Measurements from ENCODE around the gene DEPDC5. TPM values are rescaled to one million over a fixed set of nuclear protein-coding genes. Genes with fewer than 3 reads are reported as not detected.

Gene DEPDC5
- total RNA-seq, 4 donors from 2014 or later, result 11.7 to 15.4 (median 13.3) TPM

DNA sequence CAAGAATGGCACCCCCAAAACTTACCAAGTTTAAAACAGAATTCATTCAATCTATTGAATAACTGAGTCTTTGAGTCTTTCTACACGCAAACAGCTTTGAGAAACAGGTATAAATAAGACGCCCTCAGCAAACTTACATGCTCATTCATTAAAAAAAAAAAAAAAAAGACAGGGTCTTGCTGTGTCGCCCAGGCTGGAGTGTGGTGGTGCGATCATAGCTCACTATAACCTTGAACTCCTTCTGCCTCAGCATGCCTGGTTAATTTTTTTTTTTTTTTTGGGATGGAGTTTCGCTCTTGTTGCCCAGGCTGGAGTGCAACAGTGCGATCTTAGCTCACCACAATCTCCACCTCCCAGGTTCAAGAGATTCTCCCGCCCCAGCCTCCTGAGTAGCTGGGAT lies 9.9 kb upstream of the DEPDC5 start:
- H3K4me3 ChIP-seq (ENCODE audit: low read depth, poor library complexity, severe bottlenecking), result no peak overlapping the region
- intact Hi-C loops (cut with DNase I; ENCODE audit: low total_unique reads), result no loop called here
- no peak for DNase-seq (ENCODE audit: low spot score in 2 of 2)
- TF ChIP-seq, protein P1, sequence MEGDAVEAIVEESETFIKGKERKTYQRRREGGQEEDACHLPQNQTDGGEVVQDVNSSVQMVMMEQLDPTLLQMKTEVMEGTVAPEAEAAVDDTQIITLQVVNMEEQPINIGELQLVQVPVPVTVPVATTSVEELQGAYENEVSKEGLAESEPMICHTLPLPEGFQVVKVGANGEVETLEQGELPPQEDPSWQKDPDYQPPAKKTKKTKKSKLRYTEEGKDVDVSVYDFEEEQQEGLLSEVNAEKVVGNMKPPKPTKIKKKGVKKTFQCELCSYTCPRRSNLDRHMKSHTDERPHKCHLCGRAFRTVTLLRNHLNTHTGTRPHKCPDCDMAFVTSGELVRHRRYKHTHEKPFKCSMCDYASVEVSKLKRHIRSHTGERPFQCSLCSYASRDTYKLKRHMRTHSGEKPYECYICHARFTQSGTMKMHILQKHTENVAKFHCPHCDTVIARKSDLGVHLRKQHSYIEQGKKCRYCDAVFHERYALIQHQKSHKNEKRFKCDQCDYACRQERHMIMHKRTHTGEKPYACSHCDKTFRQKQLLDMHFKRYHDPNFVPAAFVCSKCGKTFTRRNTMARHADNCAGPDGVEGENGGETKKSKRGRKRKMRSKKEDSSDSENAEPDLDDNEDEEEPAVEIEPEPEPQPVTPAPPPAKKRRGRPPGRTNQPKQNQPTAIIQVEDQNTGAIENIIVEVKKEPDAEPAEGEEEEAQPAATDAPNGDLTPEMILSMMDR (IDR thresholded peaks at IDR 0.05), result no peak
- no peak for TF ChIP-seq POLR2A (IDR thresholded peaks at IDR 0.05)
- WGBS, 2 donors, result 91% methylated on average over 7 of the region's 7 CpGs

DNA sequence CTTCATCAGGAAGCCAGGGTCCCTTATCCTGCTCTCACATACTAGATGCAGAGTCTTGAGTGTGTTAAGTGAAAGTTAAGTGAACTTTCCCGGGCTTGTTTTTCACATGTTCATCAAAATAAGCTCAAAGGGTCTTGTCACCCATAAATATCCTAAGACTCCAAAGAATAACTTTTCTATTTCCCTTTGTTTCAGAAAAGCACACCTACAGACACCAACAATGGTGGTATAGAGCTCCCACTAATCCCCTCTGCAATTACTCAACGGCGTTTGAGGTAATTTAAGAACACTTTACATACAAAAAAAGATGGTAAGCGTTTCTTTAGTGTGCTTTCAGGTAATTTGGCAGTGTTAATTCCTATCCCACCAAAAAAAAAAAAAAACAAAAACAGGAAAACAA lies 6.4 kb upstream of the DEPDC5 start:
- no peak for DNase-seq (ENCODE audit: low spot score in 2 of 2)
- 68 to 73% methylated on average over 4 of the region's 4 CpGs for WGBS, 2 donors
- TF ChIP-seq POLR2A (IDR thresholded peaks at IDR 0.05), result no peak
- intact Hi-C loops (cut with DNase I; ENCODE audit: low total_unique reads), result no loop called here
- no peak overlapping the region for H3K4me3 ChIP-seq (ENCODE audit: low read depth, poor library complexity, severe bottlenecking)

DNA sequence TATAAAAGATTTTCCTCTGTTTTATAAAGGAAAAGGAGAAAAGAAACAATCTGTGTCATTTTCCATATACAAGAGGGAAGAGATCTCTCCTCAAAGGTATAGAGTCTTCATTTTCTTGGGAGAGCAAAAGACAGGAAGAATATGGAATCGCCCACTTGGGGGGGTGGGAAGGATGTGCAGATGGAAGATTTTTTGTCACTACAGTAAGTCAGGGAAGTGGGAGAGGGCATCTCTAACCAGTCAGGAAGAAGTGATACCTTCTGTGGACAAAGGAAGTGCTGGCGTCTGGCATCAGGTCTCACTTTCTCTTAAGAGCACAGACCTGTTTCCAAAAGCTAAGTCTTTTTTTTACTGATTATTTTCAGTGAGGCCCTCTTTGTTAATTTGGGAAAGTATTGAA lies 5.3 kb upstream of the DEPDC5 start:
- DNase-seq (ENCODE audit: low spot score in 2 of 2), result peak in 1 of 2 donors; percentile 71
- intact Hi-C loops (cut with DNase I; ENCODE audit: low total_unique reads), result no loop called here
- 10 to 20% methylated on average over 2 of the region's 2 CpGs for WGBS, 2 donors
- TF ChIP-seq, protein P1 (IDR thresholded peaks at IDR 0.05), result no peak
- no peak for TF ChIP-seq POLR2A (IDR thresholded peaks at IDR 0.05)
- H3K4me3 ChIP-seq (ENCODE audit: low read depth, poor library complexity, severe bottlenecking), result no peak overlapping the region

DNA sequence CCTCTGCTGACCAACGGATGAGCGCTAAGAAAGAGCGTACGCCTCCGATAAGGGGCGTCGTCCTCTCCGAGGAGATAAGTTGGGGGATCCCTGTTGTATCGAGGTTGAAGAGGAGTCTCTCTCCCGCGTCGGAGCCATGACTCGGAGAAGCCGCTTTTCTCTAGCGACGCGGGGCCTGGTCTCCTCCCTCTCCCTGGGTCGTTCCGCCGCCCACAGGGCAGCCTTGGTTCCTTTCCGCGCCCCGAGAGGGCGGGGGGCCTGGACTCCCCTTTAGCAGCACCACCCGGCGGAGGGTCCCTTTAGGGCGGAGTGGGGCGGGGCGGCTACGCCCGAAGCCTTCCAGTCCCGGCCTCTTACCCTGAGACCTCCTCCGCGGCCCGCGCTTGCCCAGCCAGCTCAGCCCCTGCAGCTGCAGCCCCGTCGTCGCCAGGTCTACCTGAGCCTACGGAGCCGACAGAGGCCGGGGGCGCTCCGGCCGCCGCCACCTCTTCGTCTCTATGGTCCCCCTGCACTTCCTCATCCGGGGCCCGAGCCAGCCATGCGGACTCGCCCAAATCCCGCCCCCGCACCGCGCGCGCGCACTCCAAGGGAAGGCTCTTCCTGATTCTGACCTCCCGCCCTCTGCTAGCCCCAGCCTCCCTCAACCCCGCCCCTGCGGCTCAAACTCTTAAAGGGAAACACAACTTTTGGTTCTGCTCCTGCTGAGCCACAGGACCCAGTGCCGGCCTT lies 4.0 kb upstream of the DEPDC5 start, which contains the start of gene PRR14L:
Gene PRR14L, minus strand, starts transcription at position 497 of the 729 bp plus-strand sequence. CDS start 11,272 bp downstream, outside the sequence.
- 0 to 1% methylated on average over 44 to 55 of the region's 62 CpGs for WGBS, 2 donors
- TF ChIP-seq, protein P1 (IDR thresholded peaks at IDR 0.05), result no peak
- TF ChIP-seq POLR2A (IDR thresholded peaks at IDR 0.05), result peak in 1 of 2 donors; percentile 19
- DNase-seq (ENCODE audit: low spot score in 2 of 2), result peak; percentile 97 to 100
- intact Hi-C loops (cut with DNase I; ENCODE audit: low total_unique reads), result no loop called here
- peak within 1 kb of the TSS; percentile 97 for H3K4me3 ChIP-seq (ENCODE audit: low read depth, poor library complexity, severe bottlenecking)

DNA sequence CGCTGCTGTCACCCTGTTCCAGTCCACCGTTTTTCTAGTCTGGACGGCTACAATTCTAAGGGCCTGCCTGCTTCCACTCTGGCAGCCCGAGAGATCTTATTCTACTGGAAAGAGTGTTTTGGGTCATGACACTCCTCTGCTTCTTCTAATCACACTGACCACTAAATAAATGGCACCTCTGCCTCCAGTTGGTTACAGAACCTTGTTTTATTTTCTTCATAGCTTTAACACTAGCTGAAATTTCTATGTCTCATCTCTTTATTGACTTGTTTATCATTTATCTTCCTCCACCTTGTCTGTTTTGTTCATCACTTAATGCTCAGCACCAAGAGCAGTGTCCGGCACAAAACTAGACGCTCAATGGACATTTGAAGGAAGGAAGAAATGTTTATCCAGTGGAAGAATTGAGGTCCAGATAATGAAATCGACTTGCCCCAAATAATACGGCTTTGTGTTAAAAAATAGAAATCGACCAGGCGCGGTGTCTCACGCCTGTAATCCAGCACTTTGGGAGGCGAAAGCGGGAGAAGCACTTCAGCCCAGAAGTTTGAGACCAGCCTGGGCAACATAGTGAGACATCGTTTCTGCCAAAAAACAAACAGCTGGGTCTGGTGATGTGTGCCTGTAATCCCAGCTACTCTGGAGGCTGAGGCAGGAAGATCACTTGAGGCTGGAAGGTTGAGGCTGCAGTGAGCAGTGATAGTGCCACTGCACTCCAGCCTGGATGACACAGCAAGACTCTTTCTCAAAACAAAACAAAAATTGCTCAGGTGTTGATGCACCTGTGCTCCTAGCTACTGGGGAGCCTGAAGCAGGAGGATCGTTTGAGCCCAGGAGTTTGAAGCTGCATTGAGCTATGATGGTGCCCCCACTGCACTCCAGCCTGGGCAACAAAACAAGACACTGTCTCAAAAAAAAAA lies 3.2 kb upstream of the DEPDC5 start:
- 62 to 64% methylated on average over 16 of the region's 16 CpGs for WGBS, 2 donors
- no peak overlapping the region for H3K4me3 ChIP-seq (ENCODE audit: low read depth, poor library complexity, severe bottlenecking)
- no peak for DNase-seq (ENCODE audit: low spot score in 2 of 2)
- TF ChIP-seq, protein P1 (IDR thresholded peaks at IDR 0.05), result no peak
- TF ChIP-seq POLR2A (IDR thresholded peaks at IDR 0.05), result no peak
- intact Hi-C loops (cut with DNase I; ENCODE audit: low total_unique reads), result no loop called here
